Activated naive CD4-positive, alpha-beta T cell treated with anti-CD3 and anti-CD28 coated beads for 36 hours (primary cell): Measurements from ENCODE around the gene ZMYM2. TPM values are rescaled to one million over a fixed set of nuclear protein-coding genes. Genes with fewer than 3 reads are reported as not detected.

ENCODE experiments used
- CTCF ChIA-PET: fragments of 350-600 bp; sonication (Branson Sonifier 250); formaldehyde crosslinking; loops from one replicate; lab custom pipeline; 2021; ENCODE audit warnings: antibody characterized with exemption; lab: Charles Lee
- DNase-seq: peaks from one replicate; pipeline ENCODE4 v3.0.0-alpha.2; 2020
- H3K27ac Mint-ChIP-seq: one replicate; pipeline ENCODE4 v1.8.0; 2021; ENCODE audit warnings: mild to moderate bottlenecking, mixed read lengths
- H3K27me3 Mint-ChIP-seq: one replicate; pipeline ENCODE4 v1.8.0; 2021; ENCODE audit warnings: low read depth, mixed read lengths
- H3K36me3 Mint-ChIP-seq: one replicate; pipeline ENCODE4 v1.8.0; 2021; ENCODE audit warnings: low read depth, mixed read lengths
- H3K4me1 Mint-ChIP-seq: one replicate; pipeline ENCODE4 v1.8.0; 2021; ENCODE audit warnings: low read depth, mixed read lengths
- H3K4me3 Mint-ChIP-seq: one replicate; pipeline ENCODE4 v1.8.0; 2021; ENCODE audit warnings: mild to moderate bottlenecking, moderate library complexity, mixed read lengths
- H3K9me3 Mint-ChIP-seq: one replicate; pipeline ENCODE4 v1.8.0; 2021; ENCODE audit warnings: mixed read lengths
- intact Hi-C: fragments of 100-400 bp; cut with micrococcal nuclease; formaldehyde crosslinking; loops from one replicate; pipeline ENCODE4 v1.15.1; 2023
- total RNA-seq, 2 experiments: library from RNA; stranded (reverse); gene quantifications; one replicate each; pipeline ENCODE4 v1.2.3, GENCODE V29; 2021

The ZMYM2 gene
- total RNA-seq, 2 experiments from 2014 or later, result 38.9 to 42.9 TPM

- H3K36me3 Mint-ChIP-seq, result no peaks in the 10 kb centered on the region
- no peak overlapping the region for H3K4me3 Mint-ChIP-seq
- DNase-seq, result no peak
- H3K9me3 Mint-ChIP-seq, result no peaks in the 10 kb centered on the region
- no peak overlapping the region for H3K27ac Mint-ChIP-seq
- intact Hi-C loops, result no loop called here
- CTCF ChIA-PET, result interaction anchor here (1.4 kb wide), 1 partner anchor 29 kb away, joined by 4 read pairs; no protein-coding TSS in a partner anchor
- no peaks in the 10 kb centered on the region for H3K4me1 Mint-ChIP-seq
- H3K27me3 Mint-ChIP-seq, result peaks cover 19% of the 10 kb centered on the region
These were observed 172.7 kb downstream of the ZMYM2 start for GRCh38 chr13:20131057-20131832.

- H3K36me3 Mint-ChIP-seq, result no peaks in the 10 kb centered on the region
- H3K4me3 Mint-ChIP-seq, result no peak overlapping the region
- peaks cover 19% of the 10 kb centered on the region for H3K27me3 Mint-ChIP-seq
- no peaks in the 10 kb centered on the region for H3K9me3 Mint-ChIP-seq
- H3K27ac Mint-ChIP-seq, result no peak overlapping the region
- H3K4me1 Mint-ChIP-seq, result no peaks in the 10 kb centered on the region
- intact Hi-C loops, result no loop called here
- CTCF ChIA-PET, result interaction anchor here (0.6 to 1.4 kb wide), 2 partner anchors 28 to 31 kb away, joined by 4 to 5 read pairs; no protein-coding TSS in a partner anchor
- no peak for DNase-seq
These were observed 173.6 kb downstream of the ZMYM2 start for GRCh38 chr13:20132052-20132634.

GRCh38 chr13:20134732-20135131 is 176.2 kb downstream of the ZMYM2 start:
- CTCF ChIA-PET, result interaction anchor here (0.8 kb wide), 1 partner anchor 25 kb away, joined by 3 read pairs; no protein-coding TSS in a partner anchor
- no peaks in the 10 kb centered on the region for H3K4me1 Mint-ChIP-seq

GRCh38 chr13:20136781-20137703 is 178.5 kb downstream of the ZMYM2 start:
- no peak overlapping the region for H3K4me3 Mint-ChIP-seq
- H3K27ac Mint-ChIP-seq, result no peak overlapping the region
- H3K27me3 Mint-ChIP-seq, result peaks cover 41% of the 10 kb centered on the region
- intact Hi-C loops, result loop anchor here (1.0 kb wide), 1 partner anchor 26 kb away; no protein-coding TSS in a partner anchor
- peak; percentile 61 for DNase-seq
- no peaks in the 10 kb centered on the region for H3K36me3 Mint-ChIP-seq
- H3K9me3 Mint-ChIP-seq, result no peaks in the 10 kb centered on the region
- H3K4me1 Mint-ChIP-seq, result peaks cover 3% of the 10 kb centered on the region
- CTCF ChIA-PET, result interaction anchor here (0.6 to 1.5 kb wide), 4 partner anchors 9 to 204 kb away, joined by 3 to 5 read pairs (median 4); no protein-coding TSS in a partner anchor

More at GRCh38 chr13:20134732-20135131, 176.2 kb downstream of the ZMYM2 start:
- H3K27ac Mint-ChIP-seq, result no peak overlapping the region
- H3K36me3 Mint-ChIP-seq, result no peaks in the 10 kb centered on the region
- H3K27me3 Mint-ChIP-seq, result peaks cover 29% of the 10 kb centered on the region
- no peak for DNase-seq
- no peak overlapping the region for H3K4me3 Mint-ChIP-seq
- H3K9me3 Mint-ChIP-seq, result no peaks in the 10 kb centered on the region
- intact Hi-C loops, result no loop called here

- no peak for DNase-seq
- Mint-ChIP-seq H3K4me3 (no peak overlapping the region), H3K4me1 (peaks cover 8% of the 10 kb centered on the region), H3K27me3 (peaks cover 44% of the 10 kb centered on the region), H3K9me3 (no peaks in the 10 kb centered on the region), H3K27ac (no peak overlapping the region), H3K36me3 (no peaks in the 10 kb centered on the region)
- CTCF ChIA-PET, result interaction anchor here (0.6 to 1.5 kb wide), 3 partner anchors 9 to 205 kb away, joined by 3 to 5 read pairs (median 3); no protein-coding TSS in a partner anchor
- intact Hi-C loops, result no loop called here
These were observed 179.3 kb downstream of the ZMYM2 start for GRCh38 chr13:20137875-20138274.

GRCh38 chr13:20140487-20140886 is 182.0 kb downstream of the ZMYM2 start:
- H3K4me3 Mint-ChIP-seq, result no peak overlapping the region
- DNase-seq, result no peak
- H3K36me3 Mint-ChIP-seq, result no peaks in the 10 kb centered on the region
- H3K27me3 Mint-ChIP-seq, result peaks cover 47% of the 10 kb centered on the region
- intact Hi-C loops, result no loop called here
- no peaks in the 10 kb centered on the region for H3K9me3 Mint-ChIP-seq
- CTCF ChIA-PET, result interaction anchor here (0.8 kb wide), 1 partner anchor 191 kb away, joined by 3 read pairs; no protein-coding TSS in a partner anchor
- peaks cover 9% of the 10 kb centered on the region for H3K4me1 Mint-ChIP-seq
- no peak overlapping the region for H3K27ac Mint-ChIP-seq

Other genes with a start within 250 kb of the ZMYM2 start
- 10 to 100 TPM; 46.5 to 48.2 TPM for gene PSPC1, start 175.8 kb upstream of the ZMYM2 start, total RNA-seq
- gene ZMYM5, start 95.1 kb upstream of the ZMYM2 start, total RNA-seq, result 1 to 10 TPM; 8.1 to 8.5 TPM
- gene GJA3, start 202.3 kb downstream of the ZMYM2 start, total RNA-seq, result under 1 TPM; 0.05 to 0.10 TPM
- gene GJB2, start 234.2 kb downstream of the ZMYM2 start, total RNA-seq, result under 1 TPM; 0.72 to 0.89 TPM